PFSK-1 (cell line): ENCODE measurements around the gene KRTAP4-6. TPM values are rescaled to one million over a fixed set of nuclear protein-coding genes. Genes with fewer than 3 reads are reported as not detected.
"Not testable (repeated sequence)": the region's sequence is repeated elsewhere in the genome, so short reads cannot be mapped to it uniquely, and the experiment has no call there.

Experiments
- FOXP2 ChIP-seq: optimal IDR thresholded peaks from 2 replicates; pipeline ENCODE3; 2011; ENCODE audit warnings: borderline replicate concordance, control low read depth, inconsistent platforms; ENCODE audit not compliant: insufficient read depth; ENCODE audit errors: extremely low read length, extremely low read depth
- POLR2AphosphoS5 ChIP-seq: IDR thresholded peaks from 2 replicates; pipeline ENCODE4 v1.6.1; 2012; ENCODE audit warnings: low read depth, mild to moderate bottlenecking, control low read depth, low read length, moderate library complexity
- REST ChIP-seq, 2 experiments: IDR thresholded peaks; 2 replicates each; pipeline versions ENCODE4 v1.6.1 to v1.8.0; 2011 to 2012; ENCODE audit warnings: low read depth in 2 of 2, low read length in 2 of 2, control low read depth in 1 of 2, inconsistent platforms in 1 of 2, mild to moderate bottlenecking in 1 of 2, moderate library complexity in 1 of 2; ENCODE audit not compliant: insufficient read depth in 1 of 2
- SIN3A ChIP-seq: IDR thresholded peaks from 2 replicates; pipeline ENCODE4 v1.6.1; 2012; ENCODE audit warnings: mild to moderate bottlenecking, low read length, moderate library complexity, borderline replicate concordance; ENCODE audit not compliant: insufficient read depth
- TAF1 ChIP-seq: IDR thresholded peaks from 2 replicates; pipeline ENCODE4 v1.6.1; 2012; ENCODE audit warnings: low read length, control low read depth, borderline replicate concordance; ENCODE audit not compliant: insufficient read depth
- polyA plus RNA-seq: library from polyadenylated mRNA; unstranded; fragments of >200 nt; gene quantifications from one replicate; pipeline ENCODE4 v1.2.1, GENCODE V29; 2012; ENCODE audit warnings: low read depth, missing spikeins; ENCODE audit not compliant: insufficient read length

The KRTAP4-6 gene
- polyA plus RNA-seq: not detected

GRCh38 chr17:41140360-41141131 lies at the start of gene KRTAP4-6:
TSS of gene KRTAP4-6 (minus strand) at chr17:41140544. CDS start at chr17:41140487, 57 bp downstream.
- TF ChIP-seq REST (IDR thresholded peaks at IDR 0.05; ENCODE audit: insufficient read depth in 1 of 2, low read depth in 2 of 2, low read length in 2 of 2) (no peak), SIN3A (no peak), POLR2AphosphoS5 (no peak), TAF1 (no peak), FOXP2 (no peak)

GRCh38 chr17:41189837-41190318 lies 49.5 kb upstream of the KRTAP4-6 start, which contains the start of gene KRTAP9-1:
TSS of gene KRTAP9-1 (plus strand) at chr17:41189887. CDS start at chr17:41189887, 0 bp downstream.
- not testable (repeated sequence) for TF ChIP-seq FOXP2, TAF1, POLR2AphosphoS5

- TF ChIP-seq REST (IDR thresholded peaks at IDR 0.05; ENCODE audit: insufficient read depth in 1 of 2, low read depth in 2 of 2, low read length in 2 of 2) (0 out of 4 replicates have a peak, but pooled peaks of 1 of the 2 experiments have one; percentile 51), FOXP2 (no peak)
Measured at GRCh38 chr17:41186872-41187271, 46.5 kb upstream of the KRTAP4-6 start.

- TF ChIP-seq TAF1: no peak
- TF ChIP-seq SIN3A: no peak
- no peak for TF ChIP-seq FOXP2
- no peak for TF ChIP-seq REST (IDR thresholded peaks at IDR 0.05; ENCODE audit: insufficient read depth in 1 of 2, low read depth in 2 of 2, low read length in 2 of 2)
- no peak for TF ChIP-seq POLR2AphosphoS5
Measured at GRCh38 chr17:41185001-41185400, 44.7 kb upstream of the KRTAP4-6 start.

- TF ChIP-seq FOXP2: no peak
- no peak for TF ChIP-seq POLR2AphosphoS5
- no peak for TF ChIP-seq REST (IDR thresholded peaks at IDR 0.05; ENCODE audit: insufficient read depth in 1 of 2, low read depth in 2 of 2, low read length in 2 of 2)
- TF ChIP-seq SIN3A: no peak
- no peak for TF ChIP-seq TAF1
Measured at GRCh38 chr17:41184480-41184961, 44.2 kb upstream of the KRTAP4-6 start, which contains the start of gene KRTAP4-1. TSS of gene KRTAP4-1 (minus strand) at chr17:41184911. CDS start at chr17:41184854, 57 bp downstream.
